ENCODE results near the gene CC2D1A. TPM values are rescaled to one million over a fixed set of nuclear protein-coding genes. Genes with fewer than 3 reads are reported as not detected.

CC2D1A gene
- polyA plus RNA-seq, 1 donor, result 16.3 TPM

DNA sequence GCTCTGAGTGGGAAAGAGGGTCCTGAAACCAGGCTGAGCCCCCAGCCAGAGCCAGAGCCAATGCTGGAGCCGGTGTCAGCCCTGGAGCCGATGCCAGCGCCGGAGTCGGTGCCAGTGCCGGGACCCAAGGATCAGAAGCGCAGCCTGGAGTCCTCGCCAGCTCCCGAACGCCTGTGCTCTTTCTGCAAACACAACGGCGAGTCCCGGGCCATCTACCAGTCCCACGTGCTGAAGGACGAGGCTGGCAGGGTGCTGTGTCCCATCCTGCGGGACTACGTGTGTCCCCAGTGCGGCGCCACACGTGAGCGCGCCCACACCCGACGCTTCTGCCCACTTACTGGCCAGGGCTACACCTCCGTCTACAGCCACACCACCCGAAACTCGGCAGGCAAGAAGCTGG, 28.7 kb upstream of the CC2D1A start:
- DNase-seq, result no peak

DNA sequence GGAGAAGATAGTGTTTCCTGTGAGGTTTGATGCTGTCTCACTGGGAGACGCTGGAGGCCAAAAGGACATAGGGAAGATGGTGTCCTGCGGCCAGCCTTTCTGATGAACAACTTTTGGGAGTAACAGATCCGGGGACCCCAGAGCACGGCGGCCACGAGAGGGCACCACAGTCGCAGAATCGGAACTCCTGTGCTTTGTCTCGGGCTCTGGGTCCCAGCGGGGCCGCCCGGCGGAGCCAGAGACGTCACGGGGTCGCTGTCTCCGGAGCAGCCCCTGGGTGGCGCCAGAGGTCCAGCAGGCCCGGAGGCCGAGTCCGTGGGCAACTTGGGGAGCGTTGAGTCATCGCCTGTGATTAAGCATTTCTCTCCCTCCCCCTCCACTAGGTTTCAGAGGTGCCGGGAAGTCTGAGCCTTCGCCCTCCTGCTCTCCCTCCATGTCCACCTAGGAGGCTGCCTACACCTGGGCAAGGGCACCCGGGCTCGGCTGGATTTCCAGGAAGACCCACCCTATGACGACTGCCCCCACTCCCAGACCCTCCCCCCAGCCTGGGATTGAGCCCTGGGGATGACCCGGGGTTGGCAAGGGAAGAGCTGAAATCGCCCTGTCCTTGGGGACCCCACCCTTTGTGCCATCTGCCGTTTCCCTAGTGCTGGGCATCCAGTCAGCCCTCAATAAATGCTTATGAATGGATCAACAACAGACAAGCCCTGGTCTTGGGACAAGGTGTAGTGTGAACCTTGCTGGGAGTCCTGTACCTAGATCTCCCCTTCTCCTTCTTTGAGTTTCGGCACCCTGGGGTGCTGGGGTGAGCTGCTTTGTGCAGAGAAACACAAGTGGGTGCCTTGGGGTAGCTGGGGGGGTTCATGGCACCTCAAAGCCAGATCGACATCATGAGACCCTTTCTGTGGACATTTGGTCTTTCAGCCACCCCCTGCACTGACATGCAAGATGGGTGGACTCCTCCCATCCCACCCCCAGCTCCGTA, 25.6 kb upstream of the CC2D1A start:
- DNase-seq, result peak; percentile 96

GRCh38 chr19:13881251-13881691, 24.7 kb upstream of the CC2D1A start:
- DNase-seq, result no peak

- no peak for DNase-seq
These were observed 24.1 kb upstream of the CC2D1A start for GRCh38 chr19:13881692-13882418.

DNA sequence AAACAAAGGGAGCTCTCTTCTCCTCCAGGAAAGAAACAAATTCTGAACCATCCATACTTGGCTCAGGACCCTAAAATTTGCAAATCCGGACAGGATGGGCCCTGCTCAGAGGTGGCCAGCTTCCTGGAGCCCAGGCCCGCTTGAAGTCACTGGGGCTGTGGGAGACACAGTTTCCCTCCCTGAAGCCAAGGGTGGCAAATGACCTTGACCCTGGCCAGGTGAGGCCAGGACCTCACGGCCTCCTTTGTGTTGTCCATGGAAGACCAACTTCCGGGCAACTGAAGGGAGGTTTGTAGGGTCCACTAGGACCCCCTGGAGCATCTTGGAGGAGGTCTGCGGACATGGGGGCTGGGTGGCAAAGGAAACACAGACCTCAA, 23.6 kb upstream of the CC2D1A start:
- DNase-seq, result no peak

DNA sequence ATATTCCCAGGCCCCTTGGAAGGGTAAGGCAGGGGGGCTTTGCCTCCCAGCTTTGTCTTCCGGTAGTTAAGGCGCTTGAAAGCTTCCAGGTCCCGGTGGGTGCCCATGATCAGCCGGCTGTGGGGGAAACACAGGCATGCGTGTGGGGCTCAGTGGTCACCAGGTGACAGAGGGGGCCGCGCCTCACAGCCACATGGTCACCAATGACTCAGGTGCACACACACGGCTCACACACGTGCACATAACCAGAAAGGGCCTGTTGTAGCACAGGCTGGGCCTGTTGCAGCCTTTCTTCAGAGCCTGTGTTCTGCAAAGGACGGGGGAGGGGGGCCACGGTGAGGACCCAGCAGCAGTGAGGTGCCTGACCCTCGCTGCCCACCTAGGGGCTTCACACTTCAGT, 23.2 kb upstream of the CC2D1A start:
- no peak for DNase-seq

DNA sequence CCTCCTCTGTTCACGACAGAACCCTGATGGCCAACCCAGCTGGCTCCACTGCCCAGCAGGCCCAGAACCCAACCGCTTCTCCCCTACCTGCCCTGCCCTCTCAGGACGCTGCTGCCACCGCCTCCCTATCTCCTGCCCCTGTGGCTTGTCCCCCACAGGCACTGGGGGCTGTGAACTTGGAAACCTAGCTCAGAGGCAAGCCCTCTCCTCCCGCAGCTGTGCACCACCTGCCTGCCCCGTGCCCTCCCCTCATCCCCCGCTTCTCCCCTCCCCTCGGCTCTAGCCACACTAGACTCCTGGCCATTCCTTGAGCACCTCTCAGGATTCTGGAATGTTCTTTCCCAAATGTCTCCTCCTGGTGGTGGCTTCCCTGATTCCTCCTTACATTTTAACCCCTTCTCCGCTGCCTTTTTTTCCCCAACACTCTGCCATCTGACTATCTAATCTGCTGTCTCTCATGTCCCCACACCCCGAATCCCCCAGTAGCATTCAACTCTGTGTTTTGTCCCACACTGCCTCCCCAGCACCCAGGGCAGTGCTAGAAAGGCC, 22.4 kb upstream of the CC2D1A start:
- DNase-seq, result no peak

GRCh38 chr19:13884726-13885591, 21.0 kb upstream of the CC2D1A start:
- no peak for DNase-seq

DNA sequence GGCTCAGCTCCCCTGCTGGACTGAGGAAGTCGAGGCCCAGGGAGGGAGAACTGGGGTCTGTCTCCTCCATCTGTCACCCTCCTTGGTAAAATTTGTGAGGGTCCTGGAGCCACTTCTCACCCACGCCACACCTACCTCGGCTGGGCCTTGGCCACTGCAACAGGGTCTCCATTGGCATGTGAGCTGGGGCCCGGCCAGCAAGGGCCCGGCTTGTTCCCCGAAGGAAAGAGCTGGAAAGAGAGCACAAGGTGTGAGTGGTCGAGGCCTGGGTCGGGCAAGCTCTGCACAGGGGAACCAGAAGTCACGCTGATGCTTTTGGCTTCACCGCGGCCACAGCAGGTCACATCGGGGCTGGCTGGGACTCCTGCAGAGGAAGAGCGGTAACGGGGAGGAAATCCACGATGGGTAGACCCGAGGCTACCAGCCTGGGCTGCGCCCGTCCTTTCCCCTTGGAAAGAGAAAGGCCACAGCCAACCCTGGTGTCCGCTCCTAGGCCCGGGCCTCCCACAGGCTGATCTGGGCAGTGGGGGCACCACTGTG, 20.1 kb upstream of the CC2D1A start:
- no peak for DNase-seq

DNA sequence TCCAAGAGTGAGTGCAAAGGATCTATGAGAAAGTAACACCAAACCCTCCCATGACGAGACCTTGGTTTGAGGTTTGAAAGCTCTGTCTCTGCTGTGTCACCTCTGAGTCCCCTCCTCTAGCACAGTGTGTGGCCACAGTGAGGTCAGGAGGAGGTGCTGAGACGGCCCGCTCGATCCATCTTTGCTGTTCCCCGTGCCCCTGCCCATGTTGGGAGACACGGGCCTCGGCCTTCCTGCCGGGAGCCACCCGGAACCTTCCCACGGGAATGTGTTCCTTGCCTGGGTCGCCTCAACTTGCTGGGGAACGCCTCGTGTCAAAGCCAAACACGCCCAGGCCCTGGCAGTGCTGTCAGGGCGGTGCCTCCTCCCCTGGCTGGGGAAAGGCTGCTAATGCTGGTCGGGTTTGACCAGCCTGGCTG, 19.0 kb upstream of the CC2D1A start:
- no peak for DNase-seq

GRCh38 chr19:13887517-13887916, 18.5 kb upstream of the CC2D1A start:
- DNase-seq, result no peak

DNA sequence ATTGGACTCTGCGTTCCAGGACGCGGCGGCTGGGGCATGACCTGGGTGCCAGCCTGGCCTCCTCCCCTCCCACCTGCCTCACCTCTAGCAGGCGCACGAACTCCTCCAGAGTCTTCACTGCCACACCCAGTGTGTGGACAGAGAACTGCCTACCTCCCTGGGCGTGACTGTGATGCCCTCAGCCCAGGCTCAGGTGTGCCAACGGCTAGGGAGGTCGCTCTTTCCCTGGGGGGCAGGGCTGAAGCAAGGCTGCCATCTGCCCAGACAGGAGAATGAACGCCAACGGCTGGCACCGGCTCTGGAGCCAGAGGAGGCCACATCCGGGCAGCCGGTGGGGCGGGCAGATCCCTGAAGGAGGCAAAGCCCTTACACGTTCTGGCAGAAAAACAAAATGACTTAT, 17.7 kb upstream of the CC2D1A start:
- no peak for DNase-seq

DNA sequence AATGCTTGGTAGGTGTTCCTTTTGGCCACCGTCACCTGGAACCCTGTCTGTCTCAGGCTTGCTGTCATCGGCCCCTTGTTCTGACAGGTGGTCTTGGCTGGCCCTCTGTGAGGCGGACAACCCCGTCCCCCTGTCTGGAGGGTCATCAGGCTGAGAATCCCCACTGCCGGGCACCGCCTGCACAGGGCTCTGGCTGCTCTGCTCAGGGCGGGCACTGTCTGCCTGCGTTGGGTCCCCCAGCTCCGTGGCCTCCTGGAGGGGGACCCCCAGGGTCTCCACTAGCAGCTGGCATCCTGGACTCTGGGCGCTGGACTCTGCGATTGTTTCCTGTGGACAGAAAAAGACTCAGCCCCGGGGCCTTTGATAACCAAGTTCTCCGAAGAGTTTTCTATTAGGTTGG, 15.9 kb upstream of the CC2D1A start:
- no peak for DNase-seq

DNA sequence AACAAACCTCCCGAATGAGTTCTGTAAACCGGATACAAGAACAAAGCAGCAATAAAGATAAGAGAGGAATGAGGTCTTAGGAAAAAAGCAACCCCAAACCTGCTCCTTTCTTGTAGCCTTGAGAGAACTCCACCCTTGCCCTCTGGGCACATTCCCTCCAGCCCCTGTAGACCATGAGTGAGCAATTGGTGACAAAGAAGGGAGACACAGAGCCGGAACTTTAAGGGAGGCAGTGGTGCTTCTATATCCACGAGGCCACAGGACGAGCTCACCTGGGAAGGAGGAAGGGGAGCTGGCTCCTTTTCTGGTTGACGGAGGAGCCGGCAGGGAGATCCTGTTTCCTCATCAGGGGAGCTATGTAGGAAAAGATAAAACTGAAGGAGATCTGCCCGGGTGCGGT, 13.1 kb upstream of the CC2D1A start:
- no peak for DNase-seq

- no peak for DNase-seq
These were observed 11.4 kb upstream of the CC2D1A start for GRCh38 chr19:13894552-13894951.

- no peak for DNase-seq
These were observed 9.8 kb upstream of the CC2D1A start for GRCh38 chr19:13896227-13896626.

DNA sequence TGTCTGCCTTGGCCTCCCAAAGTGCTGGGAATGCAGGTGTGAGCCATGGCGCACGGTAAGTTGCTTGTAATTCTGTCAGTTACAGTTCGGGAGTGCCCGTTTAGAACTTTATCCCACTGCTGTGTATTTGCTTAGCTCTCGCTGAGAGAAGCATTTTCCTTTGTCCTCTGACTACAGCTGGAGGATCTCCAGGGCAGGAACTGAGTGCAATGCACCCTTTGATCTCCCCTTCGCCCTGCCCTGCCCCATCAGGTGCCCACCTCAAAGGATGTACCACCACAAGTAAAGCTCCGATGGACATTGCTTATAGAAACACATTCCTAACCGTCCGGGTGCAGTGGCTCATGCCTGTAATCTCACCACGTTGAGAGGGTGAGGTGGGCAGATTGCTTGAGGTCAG, 6.6 kb upstream of the CC2D1A start:
- DNase-seq, result no peak

DNA sequence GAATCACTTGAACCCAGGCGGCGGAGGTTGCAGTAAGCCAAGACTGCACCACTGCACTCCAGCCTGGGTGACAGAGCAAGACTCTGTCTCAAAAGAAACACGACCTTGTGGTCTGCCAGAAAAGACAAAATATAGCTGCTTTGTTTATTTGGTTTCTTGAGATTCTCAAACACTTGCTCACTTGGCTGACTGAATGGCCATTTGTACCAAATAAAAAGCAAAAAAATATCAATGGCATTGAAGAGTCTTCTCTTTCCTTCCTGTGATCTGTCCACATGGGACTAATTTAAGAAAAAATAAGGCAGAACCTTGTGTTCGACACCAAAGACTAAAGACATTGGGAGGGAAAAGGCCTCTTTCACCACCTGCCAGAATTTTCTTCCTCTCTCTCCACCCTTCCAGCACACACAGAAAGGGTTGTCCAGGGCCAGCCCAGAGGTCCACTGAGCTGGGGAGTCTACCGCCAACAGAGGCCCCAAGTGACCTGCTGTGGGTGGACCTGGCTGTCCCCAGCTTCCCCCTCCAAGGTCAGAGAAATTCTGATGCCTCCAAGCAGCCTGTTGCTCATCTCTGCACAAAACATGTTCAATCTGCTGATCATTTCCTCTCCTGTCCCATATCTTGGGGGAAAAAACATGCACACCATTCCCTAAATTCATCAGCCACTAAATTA, 6.0 kb upstream of the CC2D1A start:
- no peak for DNase-seq

DNA sequence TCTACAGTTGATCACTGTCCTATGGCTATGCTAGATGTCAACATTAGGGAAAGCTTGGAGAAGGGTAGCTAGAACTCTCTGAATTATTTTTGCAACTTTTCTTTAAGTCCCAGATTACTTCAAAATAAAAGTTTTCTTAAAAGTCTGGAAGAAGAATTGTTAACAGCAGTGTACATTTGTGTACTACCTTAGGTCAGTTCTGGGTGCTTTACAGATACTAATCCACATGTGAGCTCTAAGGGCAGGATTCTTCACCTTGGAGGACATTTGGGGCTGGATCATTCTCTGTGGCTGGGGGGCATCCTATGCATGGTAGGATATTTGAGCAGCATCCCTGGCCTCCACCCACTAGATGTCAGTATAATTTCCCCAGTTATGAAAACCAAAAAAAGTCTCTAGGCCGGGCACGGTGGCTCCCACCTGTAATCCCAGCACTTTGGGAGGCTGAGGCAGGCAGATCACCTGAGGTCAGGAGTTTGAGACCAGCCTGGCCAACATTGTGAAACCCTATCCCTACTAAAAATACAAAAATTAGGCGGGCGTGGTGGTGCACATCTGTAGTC, 2.9 kb upstream of the CC2D1A start:
- DNase-seq, result no peak

DNA sequence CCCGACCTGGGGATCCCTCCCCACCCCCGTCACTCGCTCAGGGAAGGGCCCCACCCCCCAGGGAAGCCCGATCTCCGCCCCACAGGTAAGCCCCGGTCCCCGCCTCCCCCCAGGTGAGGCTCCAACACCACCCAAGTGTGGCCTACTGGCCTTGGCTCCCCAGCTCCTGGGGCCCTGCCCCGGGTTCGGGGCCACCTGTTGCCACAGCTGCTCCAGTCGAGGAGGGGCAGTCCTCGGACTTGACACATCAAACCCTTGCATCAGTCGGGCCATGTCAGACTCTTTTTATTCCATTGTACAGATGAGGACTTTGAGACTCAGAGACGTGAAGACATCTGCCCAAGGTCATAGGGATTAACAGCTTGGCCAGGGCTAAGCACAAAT, 512 bp downstream of the CC2D1A start:
- no peak for DNase-seq

DNA sequence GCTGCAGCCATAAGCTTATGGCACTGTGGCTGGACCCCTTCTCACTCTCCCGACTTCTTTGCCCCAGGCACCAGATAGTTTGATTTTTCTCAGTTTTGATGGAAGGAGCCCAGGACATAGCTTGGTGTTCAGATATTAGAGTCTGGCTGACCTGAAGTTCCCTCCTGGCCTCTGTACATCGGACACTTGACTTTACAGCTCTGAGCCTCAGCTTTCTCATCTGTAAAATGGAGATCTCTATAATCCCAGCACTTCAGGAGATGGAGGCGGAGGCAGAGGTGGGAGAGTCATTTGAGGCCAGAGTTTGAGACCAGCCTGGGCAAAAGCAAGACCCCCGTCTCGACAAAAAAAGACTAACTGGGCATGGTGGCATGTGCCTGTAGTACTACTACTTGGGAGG, 909 bp downstream of the CC2D1A start:
- no peak for DNase-seq

Measured in hindlimb muscle (tissue), 1 donor.